ENCODE measurements around the gene MAPK10.

GRCh38 chr4:86294883-86295282 is 65.0 kb downstream of the MAPK10 start:
- TF ChIP-seq, protein P1, sequence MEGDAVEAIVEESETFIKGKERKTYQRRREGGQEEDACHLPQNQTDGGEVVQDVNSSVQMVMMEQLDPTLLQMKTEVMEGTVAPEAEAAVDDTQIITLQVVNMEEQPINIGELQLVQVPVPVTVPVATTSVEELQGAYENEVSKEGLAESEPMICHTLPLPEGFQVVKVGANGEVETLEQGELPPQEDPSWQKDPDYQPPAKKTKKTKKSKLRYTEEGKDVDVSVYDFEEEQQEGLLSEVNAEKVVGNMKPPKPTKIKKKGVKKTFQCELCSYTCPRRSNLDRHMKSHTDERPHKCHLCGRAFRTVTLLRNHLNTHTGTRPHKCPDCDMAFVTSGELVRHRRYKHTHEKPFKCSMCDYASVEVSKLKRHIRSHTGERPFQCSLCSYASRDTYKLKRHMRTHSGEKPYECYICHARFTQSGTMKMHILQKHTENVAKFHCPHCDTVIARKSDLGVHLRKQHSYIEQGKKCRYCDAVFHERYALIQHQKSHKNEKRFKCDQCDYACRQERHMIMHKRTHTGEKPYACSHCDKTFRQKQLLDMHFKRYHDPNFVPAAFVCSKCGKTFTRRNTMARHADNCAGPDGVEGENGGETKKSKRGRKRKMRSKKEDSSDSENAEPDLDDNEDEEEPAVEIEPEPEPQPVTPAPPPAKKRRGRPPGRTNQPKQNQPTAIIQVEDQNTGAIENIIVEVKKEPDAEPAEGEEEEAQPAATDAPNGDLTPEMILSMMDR (IDR thresholded peaks at IDR 0.05) = no peak
- TF ChIP-seq ETV6 (CRISPR knock-in tag; IDR thresholded peaks at IDR 0.05) = no peak
- no peak for TF ChIP-seq ZNF138 (CRISPR knock-in tag; conservative IDR thresholded peaks at IDR 0.05)
- TF ChIP-seq ZNF232 (CRISPR knock-in tag; IDR thresholded peaks at IDR 0.05) = no peak
- TF ChIP-seq IRF2 (CRISPR knock-in tag; IDR thresholded peaks at IDR 0.05; ENCODE audit: borderline replicate concordance, low read depth) = no peak
- no peak for TF ChIP-seq CBFB (CRISPR knock-in tag; IDR thresholded peaks at IDR 0.05; ENCODE audit: low read depth)
- TF ChIP-seq FOXJ3 (CRISPR knock-in tag; IDR thresholded peaks at IDR 0.05; ENCODE audit: borderline replicate concordance) = no peak

Measured in WTC11 (cell line).